Measurements from ENCODE around the gene TYROBP.

The TYROBP gene

GRCh38 chr19:35863018-35863417 is 45.1 kb downstream of the TYROBP start:
- DNase-seq, result no peak
- H3K27ac ChIP-seq, result no peak overlapping the region
- no peak for TF ChIP-seq CTCF (IDR thresholded peaks at IDR 0.05)
- H3K27me3 ChIP-seq, result peaks cover 0 to 43% of the 10 kb centered on the region in 2 donors
- intact Hi-C loops (cut with DNase I; ENCODE audit: low total_unique reads), result no loop called here
- H3K36me3 ChIP-seq, result no peaks in the 10 kb centered on the region
- peaks cover 0 to 8% (median 0%) of the 10 kb centered on the region in 3 donors for H3K9me3 ChIP-seq
- H3K4me3 ChIP-seq, result no peak overlapping the region
- H3K4me1 ChIP-seq, result peaks cover 0 to 1% (median under 1%) of the 10 kb centered on the region in 4 donors

GRCh38 chr19:35862528-35862927 is 45.6 kb downstream of the TYROBP start:
- no peak for DNase-seq
- Histone ChIP-seq H3K36me3 (no peaks in the 10 kb centered on the region), H3K4me3 (no peak overlapping the region), H3K27me3 (peaks cover 0 to 45% of the 10 kb centered on the region in 2 donors), H3K4me1 (no peaks in the 10 kb centered on the region), H3K9me3 (peaks cover 0 to 8% (median 0%) of the 10 kb centered on the region in 3 donors), H3K27ac (no peak overlapping the region)
- intact Hi-C loops (cut with DNase I; ENCODE audit: low total_unique reads), result no loop called here
- TF ChIP-seq CTCF (IDR thresholded peaks at IDR 0.05), result no peak

- Histone ChIP-seq H3K4me1 (peaks cover 0 to 7% (median 6%) of the 10 kb centered on the region in 4 donors), H3K9me3 (peaks cover 0 to 8% (median 0%) of the 10 kb centered on the region in 3 donors), H3K27me3 (peaks cover 2 to 54% of the 10 kb centered on the region in 2 donors), H3K36me3 (no peaks in the 10 kb centered on the region), H3K27ac (no peak overlapping the region), H3K4me3 (no peak overlapping the region)
- DNase-seq, result no peak
- no peak for TF ChIP-seq CTCF (IDR thresholded peaks at IDR 0.05)
- intact Hi-C loops (cut with DNase I; ENCODE audit: low total_unique reads), result no loop called here
Observed at GRCh38 chr19:35861640-35862160, 46.4 kb downstream of the TYROBP start.

GRCh38 chr19:35860818-35861639 is 47.1 kb downstream of the TYROBP start:
- intact Hi-C loops (cut with DNase I; ENCODE audit: low total_unique reads), result no loop called here
- Histone ChIP-seq H3K27me3 (peaks cover 8 to 60% of the 10 kb centered on the region in 2 donors), H3K36me3 (no peaks in the 10 kb centered on the region), H3K4me1 (peaks cover 0 to 14% (median 11%) of the 10 kb centered on the region in 4 donors), H3K9me3 (peaks cover 0 to 8% (median 0%) of the 10 kb centered on the region in 3 donors), H3K27ac (no peak overlapping the region), H3K4me3 (no peak overlapping the region)
- TF ChIP-seq CTCF (IDR thresholded peaks at IDR 0.05), result no peak
- DNase-seq, result no peak

GRCh38 chr19:35860436-35860817 is 47.7 kb downstream of the TYROBP start:
- H3K27me3 ChIP-seq, result peaks cover 9 to 65% of the 10 kb centered on the region in 2 donors
- no peak for DNase-seq
- no peak for TF ChIP-seq CTCF (IDR thresholded peaks at IDR 0.05)
- peaks cover 0 to 8% (median 0%) of the 10 kb centered on the region in 3 donors for H3K9me3 ChIP-seq
- H3K4me1 ChIP-seq, result peaks cover 0 to 17% (median 12%) of the 10 kb centered on the region in 4 donors
- H3K4me3 ChIP-seq, result no peak overlapping the region
- no peak overlapping the region for H3K27ac ChIP-seq
- no peaks in the 10 kb centered on the region for H3K36me3 ChIP-seq
- intact Hi-C loops (cut with DNase I; ENCODE audit: low total_unique reads), result no loop called here
